ENCODE data around the gene ZC3H10.

DNA sequence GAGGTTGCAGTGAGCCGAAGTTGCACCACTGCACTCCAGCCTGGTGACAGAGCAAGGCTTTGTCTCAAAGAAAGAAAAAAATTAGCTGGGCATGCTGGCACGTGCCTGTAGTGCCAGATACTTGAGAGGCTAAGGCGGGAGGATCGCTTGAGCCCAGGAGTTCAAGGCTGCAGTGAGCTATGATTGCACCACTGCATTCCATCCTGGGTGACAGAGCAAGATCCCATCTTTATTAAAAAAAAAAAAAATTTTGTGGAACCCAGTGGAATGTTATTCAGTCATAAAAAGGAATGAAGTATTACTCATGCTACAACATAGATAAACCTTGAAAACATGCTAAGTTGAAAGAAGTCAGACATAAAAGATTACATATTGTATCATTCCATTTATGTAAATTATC lies 46.4 kb upstream of the ZC3H10 start:
- no peak for TF ChIP-seq CTCF (conservative IDR thresholded peaks at IDR 0.05; ENCODE audit: low read depth, low read length)
- no peak for TF ChIP-seq EZH2 (IDR thresholded peaks at IDR 0.05; ENCODE audit: low read length, unreplicated experiment)
- no peak for TF ChIP-seq EZH2phosphoT487 (IDR thresholded peaks at IDR 0.05; ENCODE audit: borderline replicate concordance, low read length)
